ENCODE results near the gene LAMC1.

The LAMC1 gene

GRCh38 chr1:183029591-183030000 lies 6.4 kb downstream of the LAMC1 start:
- intact Hi-C loops (cut with DNase I; ENCODE audit: low total_unique reads): loop anchor here (10.0 kb wide), 1 partner anchor 195 kb away; no protein-coding TSS in a partner anchor
- H3K27me3 ChIP-seq: no peaks in the 10 kb centered on the region
- peak overlapping the region in 1 of 2 donors; percentile 53 for H3K27ac ChIP-seq
- no peak overlapping the region for H3K4me3 ChIP-seq
- peaks cover 0 to 81% (median 22%) of the 10 kb centered on the region in 4 donors for H3K4me1 ChIP-seq
- TF ChIP-seq CTCF (IDR thresholded peaks at IDR 0.05): no peak
- no peaks in the 10 kb centered on the region for H3K36me3 ChIP-seq
- H3K9me3 ChIP-seq: no peaks in the 10 kb centered on the region
- no peak for DNase-seq

GRCh38 chr1:183030053-183030452 lies 6.8 kb downstream of the LAMC1 start:
- no peaks in the 10 kb centered on the region for H3K27me3 ChIP-seq
- peaks cover 0 to 86% (median 21%) of the 10 kb centered on the region in 4 donors for H3K4me1 ChIP-seq
- DNase-seq: no peak
- no peak for TF ChIP-seq CTCF (IDR thresholded peaks at IDR 0.05)
- no peaks in the 10 kb centered on the region for H3K36me3 ChIP-seq
- no peak overlapping the region for H3K4me3 ChIP-seq
- peak overlapping the region in 1 of 2 donors; percentile 53 for H3K27ac ChIP-seq
- intact Hi-C loops (cut with DNase I; ENCODE audit: low total_unique reads): no loop called here
- no peaks in the 10 kb centered on the region for H3K9me3 ChIP-seq

GRCh38 chr1:183032122-183032921 lies 9.1 kb downstream of the LAMC1 start:
- intact Hi-C loops (cut with DNase I; ENCODE audit: low total_unique reads): no loop called here
- Histone ChIP-seq H3K4me1 (peaks cover 0 to 87% (median 17%) of the 10 kb centered on the region in 4 donors), H3K27me3 (no peaks in the 10 kb centered on the region), H3K4me3 (no peak overlapping the region), H3K9me3 (no peaks in the 10 kb centered on the region), H3K27ac (peak overlapping the region in 1 of 2 donors; percentile 53), H3K36me3 (peaks cover 0 to 4% (median 0%) of the 10 kb centered on the region in 3 donors)
- TF ChIP-seq CTCF (IDR thresholded peaks at IDR 0.05): no peak
- DNase-seq: no peak

- H3K36me3 ChIP-seq: peaks cover 0 to 4% (median 0%) of the 10 kb centered on the region in 3 donors
- no peak overlapping the region for H3K4me3 ChIP-seq
- peaks cover 0 to 87% (median 10%) of the 10 kb centered on the region in 4 donors for H3K4me1 ChIP-seq
- peak overlapping the region in 1 of 2 donors; percentile 53 for H3K27ac ChIP-seq
- intact Hi-C loops (cut with DNase I; ENCODE audit: low total_unique reads): no loop called here
- no peak for TF ChIP-seq CTCF (IDR thresholded peaks at IDR 0.05)
- H3K9me3 ChIP-seq: no peaks in the 10 kb centered on the region
- no peak for DNase-seq
- H3K27me3 ChIP-seq: no peaks in the 10 kb centered on the region
These were observed 10.0 kb downstream of the LAMC1 start for GRCh38 chr1:183033205-183033604.

- Histone ChIP-seq H3K4me1 (peaks cover 0 to 87% (median 10%) of the 10 kb centered on the region in 4 donors), H3K27ac (no peak overlapping the region), H3K36me3 (peaks cover 0 to 4% (median 0%) of the 10 kb centered on the region in 3 donors), H3K4me3 (no peak overlapping the region), H3K27me3 (no peaks in the 10 kb centered on the region), H3K9me3 (no peaks in the 10 kb centered on the region)
- no peak for TF ChIP-seq CTCF (IDR thresholded peaks at IDR 0.05)
- DNase-seq: no peak
- intact Hi-C loops (cut with DNase I; ENCODE audit: low total_unique reads): no loop called here
These were observed 11.5 kb downstream of the LAMC1 start for GRCh38 chr1:183034682-183035081.

All from tibial artery (tissue), 4 donors.